H1 (cell line): ENCODE data around the gene EXOC6. TPM values are rescaled to one million over a fixed set of nuclear protein-coding genes. Genes with fewer than 3 reads are reported as not detected.

Experiments used
- CTCF ChIA-PET: fragments of 300-600 bp; sonication (Branson Sonifier 250); formaldehyde crosslinking; loops from one replicate; lab custom pipeline; 2021; ENCODE audit not compliant: partially characterized antibody; lab: Charles Lee
- POLR2A ChIA-PET: fragments of 300-600 bp; sonication (Branson Sonifier 250); formaldehyde crosslinking; loops from one replicate; lab custom pipeline; 2021; ENCODE audit warnings: inconsistent platforms; ENCODE audit not compliant: partially characterized antibody; lab: Charles Lee
- DNase-seq, 2 experiments: peaks; one replicate each; pipeline versions ENCODE4 v3.0.0 to v3.0.0-alpha.2; 2010 to 2022; ENCODE audit warnings: low spot score in 2 of 2, low read depth in 1 of 2, mixed read lengths in 1 of 2
- FAIRE-seq: peaks from 2 replicates; lab custom pipeline; 2011; peaks lifted over from hg19 to GRCh38; lab: Jason Lieb, UNC
- H2AFZ ChIP-seq: 2 replicates; pipeline ENCODE4 v1.8.1; 2012; ENCODE audit warnings: low read length, inconsistent platforms
- H2AK5ac ChIP-seq: 2 replicates; pipeline ENCODE4 v1.6.1; 2013; ENCODE audit warnings: low read depth, low read length
- H2BK120ac ChIP-seq: replicated peaks from 2 replicates; pipeline ENCODE3; 2013; ENCODE audit warnings: low read depth, low read length, inconsistent platforms
- H2BK12ac ChIP-seq: 2 replicates; pipeline ENCODE4 v1.6.1; 2013; ENCODE audit warnings: low read depth, low read length
- H2BK15ac ChIP-seq: 2 replicates; pipeline ENCODE4 v1.6.1; 2013; ENCODE audit warnings: low read length
- H2BK20ac ChIP-seq: 2 replicates; pipeline ENCODE4 v1.6.1; 2013; ENCODE audit warnings: low read length
- H2BK5ac ChIP-seq: 2 replicates; pipeline ENCODE4 v1.6.1; 2013; ENCODE audit warnings: low read depth, low read length
- H3K14ac ChIP-seq: 2 replicates; pipeline ENCODE4 v1.6.1; 2013; ENCODE audit warnings: inconsistent platforms; ENCODE audit not compliant: insufficient read length
- H3K18ac ChIP-seq: 2 replicates; pipeline ENCODE4 v1.6.1; 2013; ENCODE audit warnings: low read length; ENCODE audit errors: extremely low read depth
- H3K23ac ChIP-seq: 2 replicates; pipeline ENCODE4 v1.6.1; 2013; ENCODE audit warnings: inconsistent platforms; ENCODE audit not compliant: insufficient read length
- H3K23me2 ChIP-seq: 2 replicates; pipeline ENCODE4 v1.6.1; 2013; ENCODE audit warnings: low read depth, low read length
- H3K27ac ChIP-seq: 2 replicates; pipeline ENCODE4 v1.6.1; 2011; ENCODE audit warnings: low read depth, low read length, inconsistent platforms
- H3K27me3 ChIP-seq, 4 experiments: replicated peaks in 1 of 4; 1 replicate in 1 of 4; 2 replicates in 3 of 4; pipeline versions ENCODE4 v1.6.1 to v1.8.1; 2011 to 2013; ENCODE audit warnings: low read length in 3 of 4, mild to moderate bottlenecking in 3 of 4, inconsistent platforms in 2 of 4, mixed read lengths in 2 of 4, moderate library complexity in 1 of 4; ENCODE audit not compliant: control insufficient read depth in 3 of 4, insufficient read depth in 3 of 4; ENCODE audit errors: extremely low read depth in 1 of 4
- H3K36me3 ChIP-seq, 4 experiments: 2 replicates each; pipeline versions ENCODE4 v1.6.1 to v1.8.1; 2011 to 2013; ENCODE audit warnings: mild to moderate bottlenecking in 4 of 4, low read length in 3 of 4, moderate library complexity in 2 of 4, control low read depth in 1 of 4, inconsistent platforms in 1 of 4; ENCODE audit not compliant: insufficient read depth in 4 of 4, control insufficient read depth in 2 of 4
- H3K4ac ChIP-seq: replicated peaks from 2 replicates; pipeline ENCODE3; 2013; ENCODE audit warnings: low read length, low read depth, mixed read lengths, inconsistent platforms; ENCODE audit not compliant: insufficient read length
- H3K4me1 ChIP-seq, 4 experiments: replicated peaks in 1 of 4; 1 replicate in 1 of 4; 2 replicates in 3 of 4; pipeline versions ENCODE4 v1.6.1 to v1.8.1; 2011 to 2013; ENCODE audit warnings: low read length in 3 of 4, inconsistent platforms in 2 of 4, mixed read lengths in 1 of 4; ENCODE audit not compliant: insufficient read depth in 4 of 4, control insufficient read depth in 3 of 4
- H3K4me2 ChIP-seq, 2 experiments: 2 replicates each; pipeline versions ENCODE4 v1.6.1 to v1.8.1; 2011 to 2013; ENCODE audit warnings: low read depth in 2 of 2, low read length in 2 of 2, control low read depth in 1 of 2, inconsistent platforms in 1 of 2, mild to moderate bottlenecking in 1 of 2; ENCODE audit not compliant: insufficient read depth in 1 of 2
- H3K4me3 ChIP-seq, 4 experiments: fragments of 200-600, 300-600 bp in 1 of 4; sonication (generic), shearing (Covaris generic), sonication (Bioruptor Twin) in 1 of 4; 2 replicates each; pipeline versions ENCODE4 v1.5.1 to v1.8.1; 2011 to 2016; ENCODE audit warnings: low read length in 4 of 4, low read depth in 3 of 4, control low read depth in 2 of 4, inconsistent platforms in 2 of 4, mild to moderate bottlenecking in 2 of 4, mixed read lengths in 1 of 4, moderate library complexity in 1 of 4; ENCODE audit not compliant: insufficient read depth in 2 of 4; ENCODE audit errors: extremely low read depth in 1 of 4
- H3K56ac ChIP-seq: replicated peaks from 2 replicates; pipeline ENCODE3; 2013; ENCODE audit warnings: low read depth, mild to moderate bottlenecking, mixed read lengths, low read length, inconsistent platforms; ENCODE audit not compliant: insufficient read length
- H3K79me1 ChIP-seq: 2 replicates; pipeline ENCODE4 v1.6.1; 2013; ENCODE audit warnings: low read depth, low read length, control low read depth
- H3K79me2 ChIP-seq, 2 experiments: 2 replicates each; pipeline versions ENCODE4 v1.6.1 to v1.8.1; 2012 to 2013; ENCODE audit warnings: low read length in 2 of 2, mild to moderate bottlenecking in 2 of 2, inconsistent platforms in 1 of 2; ENCODE audit not compliant: insufficient read depth in 2 of 2, control insufficient read depth in 1 of 2
- H3K9ac ChIP-seq, 4 experiments: replicated peaks in 1 of 4; 1 replicate in 1 of 4; 2 replicates in 3 of 4; pipeline versions ENCODE4 v1.6.1 to v1.8.1; 2011 to 2013; ENCODE audit warnings: low read depth in 3 of 4, low read length in 3 of 4, control low read depth in 2 of 4, mild to moderate bottlenecking in 2 of 4, moderate library complexity in 2 of 4, inconsistent platforms in 1 of 4; ENCODE audit errors: extremely low read depth in 1 of 4
- H3K9me3 ChIP-seq, 2 experiments: 2 replicates each; pipeline versions ENCODE4 v1.6.1 to v1.8.1; 2012 to 2013; ENCODE audit warnings: mild to moderate bottlenecking in 2 of 2, moderate library complexity in 2 of 2, control low read depth in 1 of 2, inconsistent platforms in 1 of 2, low read depth in 1 of 2, low read length in 1 of 2, mixed read lengths in 1 of 2; ENCODE audit not compliant: insufficient read depth in 2 of 2
- H4K20me1 ChIP-seq, 2 experiments: replicated peaks in 1 of 2; 2 replicates each; pipeline versions ENCODE3 to v1.8.1; 2011 to 2013; ENCODE audit warnings: inconsistent platforms in 2 of 2, low read length in 2 of 2, mild to moderate bottlenecking in 1 of 2; ENCODE audit not compliant: insufficient read depth in 2 of 2, control insufficient read depth in 1 of 2
- H4K5ac ChIP-seq: 2 replicates; pipeline ENCODE4 v1.6.1; 2013; ENCODE audit warnings: low read length, low read depth, mixed read lengths, inconsistent platforms; ENCODE audit not compliant: insufficient read length
- H4K8ac ChIP-seq: 2 replicates; pipeline ENCODE4 v1.8.0; 2013; ENCODE audit warnings: mild to moderate bottlenecking, moderate library complexity, low read length, inconsistent platforms; ENCODE audit not compliant: insufficient read depth; ENCODE audit errors: extremely low read depth
- H4K91ac ChIP-seq: replicated peaks from 2 replicates; pipeline ENCODE3; 2013; ENCODE audit warnings: low read length, mixed read lengths, inconsistent platforms; ENCODE audit not compliant: insufficient read length
- BCL11A ChIP-seq, 2 experiments: IDR thresholded peaks; one replicate each; pipeline ENCODE4 v1.6.1; 2011; ENCODE audit warnings: low read depth in 2 of 2, low read length in 2 of 2, mild to moderate bottlenecking in 2 of 2
- CHD2 ChIP-seq: IDR thresholded peaks from 2 replicates; pipeline ENCODE4 v1.6.1; 2012; ENCODE audit warnings: low read length, improper control_type of control experiment
- POLR2A ChIP-seq, 2 experiments: IDR thresholded peaks; 1 replicate in 1 of 2; 2 replicates in 1 of 2; pipeline ENCODE4 v1.6.1; 2011; ENCODE audit warnings: low read depth in 2 of 2, low read length in 2 of 2, mild to moderate bottlenecking in 2 of 2; ENCODE audit errors: control extremely low read depth in 1 of 2
- RAD21 ChIP-seq, 2 experiments: IDR thresholded peaks in 1 of 2; conservative IDR thresholded peaks in 1 of 2; 2 replicates each; pipeline ENCODE4 v1.6.1; 2011; ENCODE audit warnings: low read depth in 2 of 2, low read length in 2 of 2, improper control_type of control experiment in 1 of 2, inconsistent platforms in 1 of 2, mild to moderate bottlenecking in 1 of 2, moderate library complexity in 1 of 2
- RBBP5 ChIP-seq: IDR thresholded peaks from 2 replicates; pipeline ENCODE4 v1.7.1; 2012; ENCODE audit warnings: low read depth, mild to moderate bottlenecking, inconsistent platforms, low read length, moderate library complexity, borderline replicate concordance
- RNF2 ChIP-seq: fragments of 200-900, 300-1000 bp; sonication (generic); IDR thresholded peaks from 2 replicates; pipeline ENCODE4 v1.7.1; 2016; ENCODE audit warnings: borderline replicate concordance, low read depth, mild to moderate bottlenecking, antibody characterized with exemption, low read length; ENCODE audit not compliant: poor library complexity, severe bottlenecking; ENCODE audit errors: missing control alignments
- SAP30 ChIP-seq: fragments of 300-600 bp; sonication (generic); IDR thresholded peaks from 2 replicates; pipeline ENCODE4 v1.7.1; 2012; ENCODE audit warnings: low read length, moderate library complexity, mild to moderate bottlenecking, inconsistent platforms; ENCODE audit not compliant: insufficient read depth, insufficient replicate concordance
- WGBS, 2 experiments: shearing (Covaris generic) in 1 of 2; methylation state at CpG; one replicate each; pipeline versions ENCODE4 v1.1.6 to v1.1.7; 2013 to 2015; ENCODE audit warnings: low lambda C conversion rate in 2 of 2, mixed read lengths in 2 of 2, inconsistent platforms in 1 of 2, low coverage in 1 of 2, missing lambda C conversion rate in 1 of 2; ENCODE audit not compliant: insufficient replicate concordance in 2 of 2, insufficient coverage in 1 of 2, insufficient read length in 1 of 2; ENCODE audit errors: extremely low coverage in 1 of 2, missing lambda C conversion rate in 1 of 2; 5-methylcytosine and 5-hydroxymethylcytosine counted together
- polyA plus RNA-seq, 7 experiments: library from polyadenylated mRNA; depleted of rRNA in 3 of 7; stranded (reverse) in 5 of 7; unstranded in 2 of 7; fragments of >200 nt in 5 of 7; fragments of 200-250 nt in 2 of 7; gene quantifications; 1 replicate in 5 of 7; 2 replicates in 1 of 7; 4 replicates in 1 of 7; pipeline versions ENCODE4 v1.2.1 to v1.2.3, GENCODE V29; 2011 to 2013; ENCODE audit warnings: missing spikeins in 2 of 7, mixed read lengths in 2 of 7
- total RNA-seq: library from RNA; stranded (reverse); fragmentation: NEBNext Ultra II Directional; extraction: Animal tissue kit (Norgen Biotek cat#: 25700); gene quantifications from 2 replicates; pipeline ENCODE4 v1.2.1, GENCODE V29; 2021
- TF ChIP-seq, protein P1 (sequence below), 3 experiments: IDR thresholded peaks; 1 replicate in 2 of 3; 2 replicates in 1 of 3; pipeline versions ENCODE4 v1.5.1 to v1.6.1; 2011; ENCODE audit warnings: low read length in 3 of 3, mild to moderate bottlenecking in 3 of 3, inconsistent platforms in 2 of 3, low read depth in 1 of 3, moderate library complexity in 1 of 3; ENCODE audit not compliant: insufficient read depth in 1 of 3; ENCODE audit errors: control extremely low read depth in 1 of 3

EXOC6 gene
- total and polyA plus RNA-seq, 2 of the 8 experiments (the other 6 are each of a cell fraction or from before 2014, with no cell fraction given), result 1.7 to 4.5 TPM

DNA sequence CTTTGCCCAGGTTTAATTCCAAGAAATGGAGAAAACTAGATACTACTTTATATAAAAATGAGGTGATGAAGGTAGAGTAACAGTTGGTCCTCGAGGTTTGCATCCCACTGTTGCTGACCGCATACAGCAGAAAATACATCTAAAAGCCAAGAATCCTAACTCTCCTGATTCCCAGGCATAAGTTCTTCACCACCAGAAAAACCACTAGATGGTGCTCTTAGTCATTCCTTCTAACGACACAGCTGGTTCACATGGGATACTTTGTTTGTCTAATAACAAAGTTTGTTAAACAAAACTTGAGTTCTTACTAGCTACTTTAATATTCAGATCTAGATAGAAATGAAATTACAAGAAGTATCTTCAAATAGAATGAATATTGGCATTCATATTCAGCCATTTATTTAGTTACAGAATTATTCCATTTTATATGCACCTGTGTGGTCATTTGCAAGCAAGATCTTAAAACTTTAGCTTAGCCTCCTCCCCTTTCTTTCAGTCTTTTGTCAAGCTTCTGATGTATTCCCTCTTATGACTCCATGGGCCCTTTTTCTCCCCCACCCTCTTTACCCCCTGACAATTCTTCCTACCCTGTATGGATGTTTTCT, 158.2 kb downstream of the EXOC6 start:
- no peak overlapping the region for H3K18ac ChIP-seq
- no peak for TF ChIP-seq RNF2
- TF ChIP-seq, protein P1, sequence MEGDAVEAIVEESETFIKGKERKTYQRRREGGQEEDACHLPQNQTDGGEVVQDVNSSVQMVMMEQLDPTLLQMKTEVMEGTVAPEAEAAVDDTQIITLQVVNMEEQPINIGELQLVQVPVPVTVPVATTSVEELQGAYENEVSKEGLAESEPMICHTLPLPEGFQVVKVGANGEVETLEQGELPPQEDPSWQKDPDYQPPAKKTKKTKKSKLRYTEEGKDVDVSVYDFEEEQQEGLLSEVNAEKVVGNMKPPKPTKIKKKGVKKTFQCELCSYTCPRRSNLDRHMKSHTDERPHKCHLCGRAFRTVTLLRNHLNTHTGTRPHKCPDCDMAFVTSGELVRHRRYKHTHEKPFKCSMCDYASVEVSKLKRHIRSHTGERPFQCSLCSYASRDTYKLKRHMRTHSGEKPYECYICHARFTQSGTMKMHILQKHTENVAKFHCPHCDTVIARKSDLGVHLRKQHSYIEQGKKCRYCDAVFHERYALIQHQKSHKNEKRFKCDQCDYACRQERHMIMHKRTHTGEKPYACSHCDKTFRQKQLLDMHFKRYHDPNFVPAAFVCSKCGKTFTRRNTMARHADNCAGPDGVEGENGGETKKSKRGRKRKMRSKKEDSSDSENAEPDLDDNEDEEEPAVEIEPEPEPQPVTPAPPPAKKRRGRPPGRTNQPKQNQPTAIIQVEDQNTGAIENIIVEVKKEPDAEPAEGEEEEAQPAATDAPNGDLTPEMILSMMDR (IDR thresholded peaks at IDR 0.05; ENCODE audit: control extremely low read depth in 1 of 3, insufficient read depth in 1 of 3, low read depth in 1 of 3, low read length in 3 of 3), result peak in 2 of 3 experiments; percentile 70 to 74; a peak in 3 of 4 replicates
- TF ChIP-seq BCL11A (IDR thresholded peaks at IDR 0.05; ENCODE audit: low read depth in 2 of 2, low read length in 2 of 2), result no peak
- TF ChIP-seq RBBP5, result no peak
- TF ChIP-seq POLR2A (IDR thresholded peaks at IDR 0.05; ENCODE audit: control extremely low read depth in 1 of 2, low read depth in 2 of 2, low read length in 2 of 2), result no peak
- TF ChIP-seq SAP30, result no peak
- peak; percentile 79 to 82 for TF ChIP-seq RAD21 (IDR thresholded peaks at IDR 0.05 in 1 of 2, conservative IDR thresholded peaks at IDR 0.05 in 1 of 2; ENCODE audit: low read depth in 2 of 2, low read length in 2 of 2)
- no peak for TF ChIP-seq CHD2
- TF ChIP-seq, all 59 proteins: peak for 2
- H3K23ac ChIP-seq, result no peak overlapping the region
- no peaks in the 10 kb centered on the region for H3K23me2 ChIP-seq
- no peaks in the 10 kb centered on the region for H3K79me2 ChIP-seq
- POLR2A ChIA-PET, result interaction anchor here (0.6 to 0.7 kb wide), 2 partner anchors 91 to 440 kb away, joined by 3 to 4 read pairs; no protein-coding TSS in a partner anchor
- H4K20me1 ChIP-seq, result no peaks in the 10 kb centered on the region
- H2BK12ac ChIP-seq, result no peak overlapping the region
- H3K9ac ChIP-seq, result no peak overlapping the region
- H3K27ac ChIP-seq, result no peak overlapping the region
- H3K4ac ChIP-seq, result no peak overlapping the region
- no peak overlapping the region for H3K14ac ChIP-seq
- no peak overlapping the region for H4K8ac ChIP-seq
- DNase-seq (no peak), FAIRE-seq (peak; percentile 83)
- H3K36me3 ChIP-seq, result no peaks in the 10 kb centered on the region
- no peak overlapping the region for H3K4me3 ChIP-seq
- no peak overlapping the region for H2BK15ac ChIP-seq
- H2BK20ac ChIP-seq, result no peak overlapping the region
- 36% methylated on average over 3 of the region's 3 CpGs; no CpG with 5 or more reads in 1 of the 2 experiments for WGBS, 2 experiments
- no peaks in the 10 kb centered on the region for H3K4me1 ChIP-seq
- CTCF ChIA-PET, result interaction anchor here (0.5 to 4.8 kb wide), 26 partner anchors 9 to 451 kb away, joined by 3 to 37 read pairs (median 6); partner anchors contain the start of genes CYP26A1 and CYP26C1
- no peak overlapping the region for H3K4me2 ChIP-seq
- no peak overlapping the region for H4K5ac ChIP-seq
- H3K27me3 ChIP-seq, result no peaks in the 10 kb centered on the region
- no peak overlapping the region for H2AK5ac ChIP-seq
- no peak overlapping the region for H3K56ac ChIP-seq
- no peak overlapping the region for H4K91ac ChIP-seq
- no peaks in the 10 kb centered on the region for H3K9me3 ChIP-seq
- H2BK5ac ChIP-seq, result no peak overlapping the region
- H3K79me1 ChIP-seq, result no peaks in the 10 kb centered on the region
- H2AFZ ChIP-seq, result no peak overlapping the region
- no peak overlapping the region for H2BK120ac ChIP-seq
